H7 (cell line): ENCODE results near the gene INO80E. TPM values are rescaled to one million over a fixed set of nuclear protein-coding genes. Genes with fewer than 3 reads are reported as not detected.

Experiments used
- DNase-seq: peaks from one replicate; pipeline ENCODE4 v3.0.0; 2012
- H3K27me3 ChIP-seq: 2 replicates; pipeline ENCODE4 v1.6.0; 2011; ENCODE audit warnings: mild to moderate bottlenecking, low read length; ENCODE audit not compliant: control insufficient read depth, insufficient read depth
- H3K36me3 ChIP-seq: replicated peaks from 2 replicates; pipeline ENCODE4 v1.5.1; 2011; ENCODE audit warnings: low read length; ENCODE audit not compliant: control insufficient read depth, insufficient read depth
- H3K4me3 ChIP-seq: 2 replicates; pipeline ENCODE4 v1.5.1; 2011; ENCODE audit warnings: low read depth, mild to moderate bottlenecking, control low read depth, low read length, moderate library complexity; ENCODE audit not compliant: insufficient read depth
- total RNA-seq: library from RNA; depleted of rRNA; stranded (reverse); fragments of >200 nt; shearing (Covaris generic); gene quantifications from 2 replicates; pipeline ENCODE4 v1.2.3, GENCODE V29; 2014; rRNA removed

The INO80E gene
- total RNA-seq, 1 experiment from 2014 or later = 91.9 TPM

DNA sequence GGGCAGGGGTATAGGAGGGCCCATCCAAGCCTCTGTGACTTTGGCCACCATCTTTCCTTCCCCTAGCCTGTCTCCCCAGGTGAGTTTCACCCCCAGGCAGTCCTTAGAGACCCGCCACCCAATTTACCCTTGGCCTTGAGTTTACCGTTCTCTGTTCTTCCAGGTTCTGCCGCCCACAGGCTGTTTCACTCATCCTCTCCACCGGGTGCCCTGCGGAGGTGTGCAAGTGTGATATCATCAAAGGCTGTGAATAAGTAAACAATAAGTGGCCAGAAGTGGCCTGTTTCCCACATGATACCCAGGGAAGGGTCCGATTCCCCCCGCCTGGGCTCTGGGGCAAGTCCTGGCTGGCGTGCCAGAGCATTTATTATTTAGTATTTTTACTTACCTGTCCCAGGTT lies 50.1 kb downstream of the INO80E start:
- no peak overlapping the region for H3K4me3 ChIP-seq
- DNase-seq = no peak
- no peaks in the 10 kb centered on the region for H3K27me3 ChIP-seq
- H3K36me3 ChIP-seq = no peaks in the 10 kb centered on the region

- DNase-seq = no peak
- Histone ChIP-seq H3K4me3 (no peak overlapping the region), H3K36me3 (no peaks in the 10 kb centered on the region), H3K27me3 (no peaks in the 10 kb centered on the region)
Observed at GRCh38 chr16:30046588-30046987, 50.5 kb downstream of the INO80E start.

GRCh38 chr16:30049871-30050270 lies 53.8 kb downstream of the INO80E start:
- Histone ChIP-seq H3K36me3 (no peaks in the 10 kb centered on the region), H3K4me3 (no peak overlapping the region), H3K27me3 (no peaks in the 10 kb centered on the region)
- no peak for DNase-seq

GRCh38 chr16:30051518-30051917 lies 55.5 kb downstream of the INO80E start:
- DNase-seq = no peak
- Histone ChIP-seq H3K36me3 (no peaks in the 10 kb centered on the region), H3K4me3 (no peak overlapping the region), H3K27me3 (no peaks in the 10 kb centered on the region)

DNA sequence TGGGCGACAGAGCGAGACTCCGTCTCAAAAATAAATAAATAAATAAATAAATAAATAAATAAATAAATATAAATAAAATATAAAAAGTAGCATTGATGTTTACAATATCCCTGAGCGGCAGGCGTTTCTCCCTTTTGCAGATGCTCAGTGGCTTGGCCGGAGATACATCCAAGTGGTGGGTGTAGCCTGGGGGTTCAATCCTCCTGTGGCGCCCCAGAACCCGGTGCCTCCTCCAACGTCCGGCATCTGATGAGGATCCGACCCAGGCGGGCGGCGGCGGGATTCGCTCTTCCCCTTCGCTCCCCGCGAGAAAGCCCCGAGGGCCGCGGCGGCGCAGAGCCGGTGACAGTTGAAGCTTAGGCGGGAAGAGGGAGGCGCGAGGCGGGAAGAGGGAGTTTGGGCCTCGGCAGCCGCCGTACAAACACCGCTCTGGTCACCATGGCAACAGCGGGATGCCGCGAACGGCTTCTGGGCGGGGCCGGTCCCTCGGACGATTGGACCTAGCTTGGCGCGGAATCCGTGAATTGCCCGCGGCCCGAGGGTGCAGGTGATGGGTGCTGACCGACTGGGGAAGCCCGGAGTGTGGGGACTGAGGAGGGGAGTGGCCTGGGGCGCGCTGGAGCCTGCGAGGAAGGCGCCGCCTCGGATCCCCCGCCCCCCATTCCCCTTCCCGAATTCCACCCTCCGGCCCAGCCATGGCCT lies 56.8 kb downstream of the INO80E start:
- no peaks in the 10 kb centered on the region for H3K36me3 ChIP-seq
- peak; percentile 98 for DNase-seq
- H3K27me3 ChIP-seq = no peaks in the 10 kb centered on the region
- peak overlapping the region; percentile 74 for H3K4me3 ChIP-seq

DNA sequence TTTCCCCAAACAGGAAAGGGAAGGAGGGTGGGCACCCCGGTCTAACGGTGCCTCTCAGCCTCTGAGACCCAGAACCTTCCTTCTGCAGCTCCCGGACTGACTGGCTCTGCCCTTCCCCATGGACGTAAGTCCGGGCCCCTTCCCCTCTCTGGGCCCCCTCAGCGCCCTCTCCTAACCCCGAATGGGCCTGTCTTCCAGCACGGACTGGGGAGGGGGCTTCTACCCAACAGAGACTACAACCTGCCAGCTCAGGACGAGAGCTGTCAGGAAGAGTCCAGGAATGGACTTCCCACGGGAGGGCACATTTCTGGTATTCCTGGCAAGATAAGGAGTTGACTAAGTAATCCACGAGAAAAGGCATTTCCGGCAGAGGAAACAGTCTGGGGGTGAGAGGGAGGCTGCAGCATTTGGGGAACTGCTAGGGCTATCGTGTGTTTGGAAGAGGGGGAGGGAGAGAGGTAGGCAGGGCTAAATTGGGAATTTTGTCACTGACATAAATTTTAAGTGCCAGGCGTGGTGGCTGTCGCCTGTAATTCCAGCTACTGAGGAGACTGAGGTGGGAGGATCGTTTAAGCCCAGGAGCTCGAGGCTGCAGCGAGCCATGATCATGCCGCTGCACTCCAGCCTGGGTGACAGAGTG lies 57.5 kb downstream of the INO80E start:
- peak; percentile 42 for DNase-seq
- Histone ChIP-seq H3K4me3 (peak overlapping the region; percentile 74), H3K27me3 (no peaks in the 10 kb centered on the region), H3K36me3 (no peaks in the 10 kb centered on the region)

DNA sequence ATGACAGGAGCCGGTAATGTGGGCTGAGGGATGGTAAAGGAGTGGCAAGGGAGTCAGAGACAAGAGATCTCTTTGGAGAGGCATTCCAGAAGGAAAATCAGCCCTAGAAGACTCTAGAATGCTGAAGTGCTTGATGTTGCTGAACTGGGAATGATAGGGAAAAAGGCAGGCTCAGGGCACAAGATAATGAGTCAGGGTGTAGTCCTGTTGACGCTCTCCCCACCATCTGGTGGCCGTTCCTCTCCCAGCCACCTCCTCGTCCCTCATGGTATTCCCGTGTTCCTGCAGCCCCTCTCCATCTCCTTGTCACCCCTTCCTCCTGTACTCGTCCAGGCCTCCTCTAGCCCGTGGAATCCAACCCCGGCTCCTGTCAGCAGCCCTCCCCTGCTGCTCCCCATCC lies 58.4 kb downstream of the INO80E start:
- Histone ChIP-seq H3K27me3 (no peaks in the 10 kb centered on the region), H3K36me3 (no peaks in the 10 kb centered on the region), H3K4me3 (no peak overlapping the region)
- DNase-seq = peak; percentile 39

DNA sequence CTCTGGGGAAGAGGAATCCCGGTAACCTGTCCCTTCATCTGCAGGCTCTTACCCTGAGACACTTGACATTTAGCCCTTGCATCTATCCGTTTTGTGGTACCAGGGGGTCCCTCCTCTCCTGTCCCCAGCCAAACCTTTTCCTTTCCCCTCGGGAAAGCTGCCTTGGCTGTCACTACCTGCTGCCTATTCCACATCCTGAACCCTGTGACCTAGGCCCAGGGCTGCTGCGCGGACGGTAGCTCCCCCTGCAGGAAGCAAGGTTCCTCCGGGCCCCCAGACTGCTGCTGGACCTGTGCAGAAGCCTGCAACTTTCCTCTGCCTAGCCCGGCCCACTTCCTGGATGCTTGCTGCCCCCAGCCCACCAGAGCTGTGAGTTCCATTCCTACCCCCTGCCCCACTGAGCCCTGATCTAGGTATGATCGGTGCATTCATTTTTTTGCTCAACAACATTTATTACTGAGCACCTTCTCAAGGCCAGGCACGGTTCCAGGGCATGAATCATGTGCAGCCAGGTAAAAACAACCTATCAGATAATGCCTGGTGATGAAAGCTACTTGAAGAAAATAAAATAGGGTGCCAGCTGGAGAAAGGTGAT lies 59.0 kb downstream of the INO80E start:
- Histone ChIP-seq H3K27me3 (no peaks in the 10 kb centered on the region), H3K4me3 (no peak overlapping the region), H3K36me3 (no peaks in the 10 kb centered on the region)
- peak; percentile 90 for DNase-seq

Other genes with a start within 250 kb of the INO80E start
- gene ZG16, start 218.0 kb upstream of the INO80E start, total RNA-seq = not detected in 2 replicates
- 202 and 205 TPM in 2 replicates for gene KIF22, start 205.5 kb upstream of the INO80E start, total RNA-seq
- 496 and 509 TPM in 2 replicates for gene MAZ, start 189.7 kb upstream of the INO80E start, total RNA-seq
- 1.8 and 5.6 TPM in 2 replicates for gene PRRT2, start 184.0 kb upstream of the INO80E start, total RNA-seq
- 62.1 and 67.1 TPM in 2 replicates for gene PAGR1, start 180.1 kb upstream of the INO80E start, total RNA-seq
- gene MVP, start 175.8 kb upstream of the INO80E start, total RNA-seq = 7.0 and 22.0 TPM in 2 replicates
- gene CDIPT, start 133.0 kb upstream of the INO80E start, total RNA-seq = 91.3 and 97.6 TPM in 2 replicates
- 47.3 and 59.0 TPM in 2 replicates for gene SEZ6L2, start 96.7 kb upstream of the INO80E start, total RNA-seq
- gene ASPHD1, start 95.8 kb upstream of the INO80E start, total RNA-seq = 24.4 and 24.6 TPM in 2 replicates
- 8.3 and 9.1 TPM in 2 replicates for gene KCTD13, start 70.0 kb upstream of the INO80E start, total RNA-seq
- 88.0 and 97.6 TPM in 2 replicates for gene TMEM219, start 34.2 kb upstream of the INO80E start, total RNA-seq
- 39.9 and 41.3 TPM in 2 replicates for gene TAOK2, start 22.4 kb upstream of the INO80E start, total RNA-seq
- gene HIRIP3, start 624 bp upstream of the INO80E start, total RNA-seq = 19.0 and 20.5 TPM in 2 replicates
- 4.1 and 5.3 TPM in 2 replicates for gene DOC2A, start 14.8 kb downstream of the INO80E start, total RNA-seq
- not detected in 2 replicates for gene C16orf92, start 27.0 kb downstream of the INO80E start, total RNA-seq
- 3.0 and 5.5 TPM in 2 replicates for gene TLCD3B, start 35.0 kb downstream of the INO80E start, total RNA-seq
- gene ALDOA, start 69.5 kb downstream of the INO80E start, total RNA-seq = 1,524 and 1,553 TPM in 2 replicates
- gene PPP4C, start 79.8 kb downstream of the INO80E start, total RNA-seq = 201 and 256 TPM in 2 replicates
- 2.9 and 4.6 TPM in 2 replicates for gene TBX6, start 95.7 kb downstream of the INO80E start, total RNA-seq
- gene YPEL3, start 100.0 kb downstream of the INO80E start, total RNA-seq = 22.8 and 26.9 TPM in 2 replicates
- 0.31 and 1.8 TPM in 2 replicates for gene GDPD3, start 117.3 kb downstream of the INO80E start, total RNA-seq
- gene MAPK3, start 127.0 kb downstream of the INO80E start, total RNA-seq = 35.0 and 37.2 TPM in 2 replicates
- 5.8 and 5.9 TPM in 2 replicates for gene CORO1A, start 187.4 kb downstream of the INO80E start, total RNA-seq
- gene BOLA2B, start 197.4 kb downstream of the INO80E start, total RNA-seq = 31.2 and 63.1 TPM in 2 replicates
- gene SLX1A, start 197.6 kb downstream of the INO80E start, total RNA-seq = 81.0 and 83.6 TPM in 2 replicates
- 4.2 and 6.5 TPM in 2 replicates for gene SULT1A3, start 203.0 kb downstream of the INO80E start, total RNA-seq